A673 (cell line): Measurements from ENCODE around the gene C3. TPM values are rescaled to one million over a fixed set of nuclear protein-coding genes. Genes with fewer than 3 reads are reported as not detected.

Source experiments
- Bru-seq: library from RNA; stranded (reverse); fragments of 400-500 nt; gene quantifications from one replicate; lab custom pipeline; 2021; lab: Mats Ljungman, UMichigan
- BruChase-seq, 2 experiments: library from RNA; stranded (reverse); fragments of 400-500 nt; gene quantifications; one replicate each; lab custom pipeline; 2021; lab: Mats Ljungman, UMichigan
- BruUV-seq: library from RNA; stranded (reverse); fragments of 400-500 nt; replicated peaks from 2 replicates; lab custom pipeline; 2021; lab: Mats Ljungman, UMichigan
- CTCF ChIA-PET: fragments of 300-600 bp; sonication (Branson Sonifier 250); formaldehyde crosslinking; loops from one replicate; lab custom pipeline; 2022; ENCODE audit warnings: antibody characterized with exemption; lab: Charles Lee
- POLR2A ChIA-PET: fragments of 300-600 bp; sonication (Branson Sonifier 250); formaldehyde crosslinking; loops from one replicate; lab custom pipeline; 2022; ENCODE audit warnings: antibody characterized with exemption; ENCODE audit not compliant: low non-redundant PET; lab: Charles Lee
- DNase-seq: peaks from one replicate; pipeline ENCODE4 v3.0.0-alpha.2; 2015; ENCODE audit warnings: low spot score
- H3K27ac ChIP-seq: fragments of 200-600 bp; sonication (generic); 2 replicates; pipeline ENCODE4 v1.5.1; 2016; ENCODE audit warnings: mixed run types, low read depth, mild to moderate bottlenecking, mixed read lengths, antibody characterized with exemption, low read length; ENCODE audit not compliant: poor library complexity, severe bottlenecking
- H3K27me3 ChIP-seq: fragments of 200-600 bp; sonication (generic); replicated peaks from 2 replicates; pipeline ENCODE4 v1.6.1; 2017; ENCODE audit warnings: mixed run types, low read depth, mild to moderate bottlenecking, mixed read lengths, antibody characterized with exemption, low read length; ENCODE audit not compliant: insufficient read depth, poor library complexity
- H3K36me3 ChIP-seq: fragments of 200-600 bp; sonication (generic); 2 replicates; pipeline ENCODE4 v1.6.1; 2016; ENCODE audit warnings: mixed run types, mild to moderate bottlenecking, mixed read lengths, antibody characterized with exemption, low read length; ENCODE audit not compliant: insufficient read depth, poor library complexity, severe bottlenecking
- H3K4me1 ChIP-seq: fragments of 200-600 bp; sonication (generic); 2 replicates; pipeline ENCODE4 v1.6.1; 2017; ENCODE audit warnings: mixed run types, mild to moderate bottlenecking, mixed read lengths, antibody characterized with exemption, low read length; ENCODE audit not compliant: insufficient read depth, poor library complexity, severe bottlenecking
- H3K4me3 ChIP-seq: fragments of 200-600 bp; sonication (generic); 2 replicates; pipeline ENCODE4 v1.5.1; 2016; ENCODE audit warnings: low read depth, mixed run types, mild to moderate bottlenecking, mixed read lengths, low read length; ENCODE audit not compliant: poor library complexity, severe bottlenecking
- H3K9me3 ChIP-seq: fragments of 200-600 bp; sonication (generic); 2 replicates; pipeline ENCODE4 v1.6.1; 2016; ENCODE audit warnings: mixed run types, low read depth, mild to moderate bottlenecking, mixed read lengths, antibody characterized with exemption, low read length; ENCODE audit not compliant: poor library complexity, severe bottlenecking
- EZH2 ChIP-seq: fragments of 200-600 bp; sonication (generic); IDR thresholded peaks from 2 replicates; pipeline ENCODE4 v1.6.1; 2017; ENCODE audit warnings: borderline replicate concordance, low read depth, mild to moderate bottlenecking, mixed read lengths, antibody characterized with exemption, low read length; ENCODE audit not compliant: poor library complexity, severe bottlenecking
- intact Hi-C: fragments of 100-400 bp; cut with micrococcal nuclease; formaldehyde crosslinking; loops from one replicate; pipeline ENCODE4 v1.10.0; 2022; ENCODE audit not compliant: unreplicated experiment
- long read RNA-seq: library from polyadenylated mRNA; stranded (forward); transcript quantifications from one replicate; pipeline ENCODE4 v2.0.0, GENCODE V29; 2022
- total RNA-seq: library from RNA; stranded (reverse); gene quantifications from 2 replicates; pipeline ENCODE4 v1.2.3, GENCODE V29; 2021
- TF ChIP-seq, protein P1 (sequence below): fragments of 300-800, 200-600 bp; sonication (generic); conservative IDR thresholded peaks from 2 replicates; pipeline ENCODE4 v1.5.1; 2017; ENCODE audit warnings: low read depth, mild to moderate bottlenecking, antibody characterized with exemption, low read length, moderate library complexity, mixed read lengths

The C3 gene
- total RNA-seq (1.8 TPM in 2 replicates), Bru-seq, nascent RNA (percentile 5 among the genes with signal in this experiment), BruChase-seq, experiment 1, labeled RNA remaining after a 2-hour chase (percentile 13 among the genes with signal in this experiment), BruChase-seq, experiment 2, labeled RNA remaining after a 6-hour chase (percentile 20 among the genes with signal in this experiment)
- long read RNA-seq, partial matches to known transcripts: 1 of 1 reads
- long read RNA-seq, other reads (novel, unspliced or antisense): 0 of 1 reads

GRCh38 chr19:6720369-6721137 is at the start of gene C3:
Gene C3, minus strand, starts transcription at chr19:6720650. Its CDS starts 61 bp downstream, at chr19:6720589.
- Histone ChIP-seq H3K4me1 (peaks cover 4% of the 10 kb centered on the region), H3K9me3 (no peaks in the 10 kb centered on the region), H3K4me3 (no peak within 1 kb of the TSS), H3K27ac (no peak within 1 kb of the TSS), H3K27me3 (no peaks in the 10 kb centered on the region), H3K36me3 (no peaks in the 10 kb centered on the region)
- no TSS peak for BruUV-seq
- ChIA-PET POLR2A (no interaction called here), CTCF (no interaction called here)
- intact Hi-C loops: no loop called here
- TF ChIP-seq EZH2: no peak
- TF ChIP-seq, protein P1, sequence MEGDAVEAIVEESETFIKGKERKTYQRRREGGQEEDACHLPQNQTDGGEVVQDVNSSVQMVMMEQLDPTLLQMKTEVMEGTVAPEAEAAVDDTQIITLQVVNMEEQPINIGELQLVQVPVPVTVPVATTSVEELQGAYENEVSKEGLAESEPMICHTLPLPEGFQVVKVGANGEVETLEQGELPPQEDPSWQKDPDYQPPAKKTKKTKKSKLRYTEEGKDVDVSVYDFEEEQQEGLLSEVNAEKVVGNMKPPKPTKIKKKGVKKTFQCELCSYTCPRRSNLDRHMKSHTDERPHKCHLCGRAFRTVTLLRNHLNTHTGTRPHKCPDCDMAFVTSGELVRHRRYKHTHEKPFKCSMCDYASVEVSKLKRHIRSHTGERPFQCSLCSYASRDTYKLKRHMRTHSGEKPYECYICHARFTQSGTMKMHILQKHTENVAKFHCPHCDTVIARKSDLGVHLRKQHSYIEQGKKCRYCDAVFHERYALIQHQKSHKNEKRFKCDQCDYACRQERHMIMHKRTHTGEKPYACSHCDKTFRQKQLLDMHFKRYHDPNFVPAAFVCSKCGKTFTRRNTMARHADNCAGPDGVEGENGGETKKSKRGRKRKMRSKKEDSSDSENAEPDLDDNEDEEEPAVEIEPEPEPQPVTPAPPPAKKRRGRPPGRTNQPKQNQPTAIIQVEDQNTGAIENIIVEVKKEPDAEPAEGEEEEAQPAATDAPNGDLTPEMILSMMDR: no peak
- DNase-seq: no peak

DNA sequence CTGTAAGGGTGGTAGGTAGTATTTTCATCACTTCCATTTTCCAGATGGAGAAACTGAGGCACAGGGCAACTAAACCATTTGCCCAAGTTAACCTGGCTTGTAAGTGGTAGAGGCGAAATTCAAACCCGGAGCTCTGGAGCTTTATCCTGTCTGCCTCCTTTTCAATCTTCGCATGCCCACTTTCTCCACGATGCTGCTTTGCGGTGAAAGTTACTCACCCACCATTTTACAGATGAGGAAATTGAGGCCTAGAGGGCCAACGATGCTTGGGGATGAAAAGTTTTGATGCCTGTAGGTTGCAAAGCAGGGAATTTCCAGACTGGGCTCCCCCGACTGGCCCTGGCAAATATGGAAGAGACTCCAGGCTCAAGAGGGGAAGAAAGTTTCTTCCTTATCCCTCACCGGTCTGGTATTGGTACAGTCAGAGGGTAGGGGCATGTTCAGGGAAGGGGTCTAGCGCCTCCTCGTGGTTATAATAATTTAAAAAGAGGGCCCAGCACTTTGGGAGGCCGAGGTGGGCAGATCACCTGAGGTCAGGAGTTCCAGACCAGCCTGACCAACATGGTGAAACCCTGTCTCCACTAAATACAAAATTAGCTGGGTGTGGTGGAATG is 48.7 kb upstream of the C3 start:
- DNase-seq: no peak
- intact Hi-C loops: no loop called here

DNA sequence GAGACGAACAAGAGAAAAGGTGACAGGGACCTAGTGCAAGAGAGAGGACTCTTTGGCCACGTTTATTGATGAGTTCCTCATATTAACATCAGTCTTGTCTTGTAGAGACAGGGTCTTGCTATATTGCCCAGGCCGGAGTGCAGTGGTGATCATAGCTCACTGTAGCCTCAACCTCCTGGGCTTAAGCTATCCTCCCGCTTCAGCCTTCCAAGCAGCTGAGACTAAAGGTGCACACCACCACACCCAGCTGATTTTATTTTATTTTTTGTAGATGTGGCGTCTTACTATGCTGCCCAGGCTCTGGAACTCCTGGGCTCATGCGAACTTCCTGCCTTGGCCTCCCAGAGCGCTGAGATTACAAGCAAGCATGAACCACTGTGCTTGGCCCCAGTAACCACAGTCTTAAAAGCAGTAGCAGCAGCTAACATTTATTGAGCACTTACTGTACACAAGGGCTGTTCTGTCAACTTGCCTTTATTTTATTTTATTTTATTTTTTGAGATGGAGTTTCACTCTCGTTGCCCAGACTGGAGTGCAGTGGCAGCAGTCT is 47.9 kb upstream of the C3 start:
- H3K36me3 ChIP-seq: no peaks in the 10 kb centered on the region
- TF ChIP-seq EZH2: no peak
- TF ChIP-seq, protein P1: no peak
- CTCF ChIA-PET: no interaction called here
- no peaks in the 10 kb centered on the region for H3K27me3 ChIP-seq
- intact Hi-C loops: no loop called here
- H3K27ac ChIP-seq: peak overlapping the region; percentile 49
- no TSS peak for BruUV-seq
- no peaks in the 10 kb centered on the region for H3K9me3 ChIP-seq
- peaks cover 11% of the 10 kb centered on the region for H3K4me1 ChIP-seq
- DNase-seq: no peak
- POLR2A ChIA-PET: interaction anchor here (0.6 kb wide), 1 partner anchor 76 kb away, joined by 7 read pairs; no protein-coding TSS in a partner anchor
- peak overlapping the region; percentile 52 for H3K4me3 ChIP-seq

More for the DNA sequence above, 48.7 kb upstream of the C3 start:
- Histone ChIP-seq H3K9me3 (no peaks in the 10 kb centered on the region), H3K27ac (no peak overlapping the region), H3K36me3 (no peaks in the 10 kb centered on the region), H3K4me3 (no peak overlapping the region), H3K27me3 (no peaks in the 10 kb centered on the region), H3K4me1 (peaks cover 11% of the 10 kb centered on the region)
- ChIA-PET POLR2A (no interaction called here), CTCF (no interaction called here)
- TF ChIP-seq, protein P1: 0 out of 2 replicates have a peak, but pooled peaks have one; percentile 26
- no peak for TF ChIP-seq EZH2
- no TSS peak for BruUV-seq
